DMS79 treated with DMSO at 0.1 percent for 48 hours (cell line): ENCODE data around the gene KCNK2.

Experiments
- DNase-seq: peaks from one replicate; lab custom pipeline; 2025; lab: John Stamatoyannopoulos, UW

Gene KCNK2

GRCh38 chr1:215101511-215101910, 19.0 kb downstream of the KCNK2 start:
- DNase-seq, result no peak

GRCh38 chr1:215104283-215104682, 21.7 kb downstream of the KCNK2 start:
- no peak for DNase-seq

GRCh38 chr1:215106067-215106466, 23.5 kb downstream of the KCNK2 start:
- DNase-seq, result no peak

GRCh38 chr1:215109171-215109570, 26.6 kb downstream of the KCNK2 start:
- DNase-seq, result no peak

- DNase-seq, result no peak
Measured at GRCh38 chr1:215111916-215112315, 29.4 kb downstream of the KCNK2 start.

- DNase-seq, result no peak
Measured at GRCh38 chr1:215113776-215114153, 31.2 kb downstream of the KCNK2 start.

- DNase-seq, result no peak
Measured at GRCh38 chr1:215114154-215114933, 31.8 kb downstream of the KCNK2 start.

- no peak for DNase-seq
Measured at GRCh38 chr1:215115760-215116159, 33.2 kb downstream of the KCNK2 start.

GRCh38 chr1:215118081-215118480, 35.5 kb downstream of the KCNK2 start:
- no peak for DNase-seq

GRCh38 chr1:215119056-215119455, 36.5 kb downstream of the KCNK2 start:
- DNase-seq, result no peak

GRCh38 chr1:215119719-215120365, 37.3 kb downstream of the KCNK2 start:
- DNase-seq, result no peak

- DNase-seq, result no peak
Measured at GRCh38 chr1:215128504-215128903, 46.0 kb downstream of the KCNK2 start.

- DNase-seq, result no peak
Measured at GRCh38 chr1:215131291-215131690, 48.8 kb downstream of the KCNK2 start.

GRCh38 chr1:215132156-215132555, 49.6 kb downstream of the KCNK2 start:
- no peak for DNase-seq

GRCh38 chr1:215133532-215133931, 51.0 kb downstream of the KCNK2 start:
- no peak for DNase-seq

GRCh38 chr1:215137985-215138384, 55.4 kb downstream of the KCNK2 start:
- DNase-seq, result no peak

GRCh38 chr1:215140135-215140534, 57.6 kb downstream of the KCNK2 start:
- no peak for DNase-seq

GRCh38 chr1:215141460-215141859, 58.9 kb downstream of the KCNK2 start:
- DNase-seq, result no peak

- DNase-seq, result no peak
Measured at GRCh38 chr1:215143497-215143896, 61.0 kb downstream of the KCNK2 start.

GRCh38 chr1:215146240-215146975, 63.9 kb downstream of the KCNK2 start:
- DNase-seq, result no peak

- no peak for DNase-seq
Measured at GRCh38 chr1:215147024-215147423, 64.5 kb downstream of the KCNK2 start.

- no peak for DNase-seq
Measured at GRCh38 chr1:215151841-215152549, 69.5 kb downstream of the KCNK2 start.
